MM.1S (cell line): ENCODE results near the gene ZNF107.

Source experiments
- CTCF ChIP-seq: fragments of 300-600 bp; sonication (generic); IDR thresholded peaks from 2 replicates; pipeline ENCODE4 v1.5.1; 2016; ENCODE audit warnings: antibody characterized with exemption, low read length, mixed read lengths
- EZH2 ChIP-seq: fragments of 300-600 bp; sonication (generic); optimal IDR thresholded peaks from 2 replicates; pipeline ENCODE3; 2017; ENCODE audit warnings: low read depth, mild to moderate bottlenecking, antibody characterized with exemption, low read length, mixed read lengths
- EZH2phosphoT487 ChIP-seq: fragments of 300-600 bp; sonication (generic); IDR thresholded peaks from 2 replicates; pipeline ENCODE4 v1.6.1; 2018; ENCODE audit warnings: antibody characterized with exemption, low read length

GRCh38 chr7:64638822-64639221 is 27.1 kb upstream of the ZNF107 start:
- TF ChIP-seq CTCF = no peak
- no peak for TF ChIP-seq EZH2
- TF ChIP-seq EZH2phosphoT487 = no peak
